K562 (cell line): ENCODE data around the gene CNTN3. TPM values are rescaled to one million over a fixed set of nuclear protein-coding genes. Genes with fewer than 3 reads are reported as not detected.

ENCODE experiments used
- CREM ChIP-seq: IDR thresholded peaks from 2 replicates; pipeline ENCODE4 v1.6.1; 2014; ENCODE audit warnings: antibody characterized with exemption, low read depth
- GTF3C2 ChIP-seq: IDR thresholded peaks from 3 replicates; pipeline ENCODE4 v1.6.1; 2011; ENCODE audit warnings: borderline replicate concordance, mild to moderate bottlenecking, moderate library complexity; ENCODE audit not compliant: insufficient read length; ENCODE audit errors: extremely low read depth
- NKRF ChIP-seq: fragments of 450-650 bp; IDR thresholded peaks from 2 replicates; pipeline ENCODE4 v1.6.1; 2016; ENCODE audit warnings: borderline replicate concordance
- RUNX1 ChIP-seq: sonication (generic); IDR thresholded peaks from 2 replicates; pipeline ENCODE4 v1.6.1; 2016; ENCODE audit warnings: antibody characterized with exemption, low read depth
- SRSF7 ChIP-seq: fragments of 200-400 bp; formaldehyde crosslinking; optimal IDR thresholded peaks from 2 replicates; pipeline ENCODE3; 2017; ENCODE audit warnings: mild to moderate bottlenecking, low read depth, low read length
- STAG1 ChIP-seq: sonication (generic); formaldehyde crosslinking; IDR thresholded peaks from 2 replicates; pipeline ENCODE4 v1.5.0; 2020; ENCODE audit warnings: missing genetic modification reagents, borderline replicate concordance
- ZNF551 ChIP-seq: fragments of 250-450 bp; sonication (Bioruptor Pico); IDR thresholded peaks from 2 replicates; pipeline ENCODE4 v1.5.0; 2021; ENCODE audit warnings: mild to moderate bottlenecking, moderate library complexity
- ZNF717 ChIP-seq: fragments of 250-450 bp; sonication (Bioruptor Pico); IDR thresholded peaks from 2 replicates; pipeline ENCODE4 v1.5.0; 2021
- polyA plus RNA-seq, 8 experiments: library from polyadenylated mRNA; depleted of rRNA in 4 of 8; stranded (reverse) in 5 of 8; unstranded in 3 of 8; fragments of >200 nt; fragmentation: Nextera tagmentation in 2 of 8; fragmentation: Illumina TruSeq in 1 of 8; extraction: Ambion mirVana in 2 of 8; extraction: Trizol in 1 of 8; gene quantifications; 2 replicates each; pipeline versions ENCODE4 v1.2.1 to v1.2.3, GENCODE V29; 2011 to 2014; ENCODE audit warnings: inconsistent platforms in 1 of 8, missing spikeins in 1 of 8
- total RNA-seq, 7 experiments: library from RNA; depleted of rRNA in 6 of 7; stranded (reverse); fragments of >200 nt in 6 of 7; fragmentation: Illumina TruSeq in 2 of 7; extraction: Trizol in 2 of 7; gene quantifications; 2 replicates each; pipeline versions ENCODE4 v1.2.1 to v1.2.3, GENCODE V29; 2011 to 2021; ENCODE audit warnings: low replicate concordance in 1 of 7

Gene CNTN3
- total and polyA plus RNA-seq, 9 of the 15 experiments (the other 6 are each of a cell fraction or from before 2014, with no cell fraction given), result 0.01 to 0.07 (median 0.03) TPM; not detected in 3

DNA sequence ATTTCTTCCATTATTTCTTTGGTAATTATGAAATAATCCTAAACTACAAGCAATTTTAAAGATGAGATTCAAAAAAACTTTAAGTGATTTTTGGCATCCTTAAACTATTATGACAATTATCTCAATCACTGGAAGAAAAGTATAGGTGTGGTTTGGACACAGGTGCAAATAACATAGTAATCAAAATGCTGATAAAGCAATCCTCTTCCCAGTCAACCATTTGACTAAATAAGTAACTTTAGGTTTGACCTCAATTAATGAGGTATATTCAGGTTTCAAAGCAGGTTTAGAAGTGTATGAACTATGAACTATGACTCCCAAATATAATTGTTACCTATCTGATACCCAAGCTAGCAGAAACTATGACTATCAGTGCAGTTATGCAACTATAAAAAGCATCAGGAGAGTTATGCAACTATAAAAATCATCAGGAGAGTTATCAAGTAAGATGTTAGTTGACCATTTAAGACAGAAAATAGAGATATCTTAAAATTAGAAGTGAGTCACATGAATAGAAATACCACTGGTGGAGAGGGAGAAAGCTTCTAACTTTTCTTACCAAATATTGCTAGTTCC is 8.9 kb upstream of the CNTN3 start (continued):
- TF ChIP-seq STAG1 (CRISPR knock-in tag), result no peak
- no peak for TF ChIP-seq RUNX1
- no peak for TF ChIP-seq ZNF717 (CRISPR knock-in tag)
- no peak for TF ChIP-seq CREM
- TF ChIP-seq GTF3C2, result no peak
- TF ChIP-seq SRSF7, result no peak
- no peak for TF ChIP-seq NKRF
- no peak for TF ChIP-seq ZNF551 (CRISPR knock-in tag)
- TF ChIP-seq, all 486 proteins: peak for 0
